A673 (cell line): ENCODE results near the gene SWT1.

Experiments
- CTCF ChIP-seq: fragments of 300-800, 200-600 bp; sonication (generic); conservative IDR thresholded peaks from 2 replicates; pipeline ENCODE4 v1.5.1; 2017; ENCODE audit warnings: low read depth, mild to moderate bottlenecking, antibody characterized with exemption, low read length, moderate library complexity, mixed read lengths
- EZH2 ChIP-seq: fragments of 200-600 bp; sonication (generic); IDR thresholded peaks from 2 replicates; pipeline ENCODE4 v1.6.1; 2017; ENCODE audit warnings: borderline replicate concordance, low read depth, mild to moderate bottlenecking, mixed read lengths, antibody characterized with exemption, low read length; ENCODE audit not compliant: poor library complexity, severe bottlenecking

GRCh38 chr1:185297982-185298381 is 141.0 kb downstream of the SWT1 start:
- TF ChIP-seq CTCF = no peak
- TF ChIP-seq EZH2 = no peak
